IPS DF 4.7 (cell line): ENCODE data around the gene MRTFA.
"Not testable (repeated sequence)": the region's sequence is repeated elsewhere in the genome, so short reads cannot be mapped to it uniquely, and the experiment has no call there.

Experiments used
- DNase-seq: peaks from one replicate; pipeline ENCODE4 v3.0.0-alpha.2; 2013; ENCODE audit warnings: low spot score; ENCODE audit errors: extremely low read depth

MRTFA gene

GRCh38 chr22:40597526-40598430 is 38.7 kb downstream of the MRTFA start:
- no peak for DNase-seq

- DNase-seq = no peak
These were observed 40.9 kb downstream of the MRTFA start for GRCh38 chr22:40595497-40596234.

DNA sequence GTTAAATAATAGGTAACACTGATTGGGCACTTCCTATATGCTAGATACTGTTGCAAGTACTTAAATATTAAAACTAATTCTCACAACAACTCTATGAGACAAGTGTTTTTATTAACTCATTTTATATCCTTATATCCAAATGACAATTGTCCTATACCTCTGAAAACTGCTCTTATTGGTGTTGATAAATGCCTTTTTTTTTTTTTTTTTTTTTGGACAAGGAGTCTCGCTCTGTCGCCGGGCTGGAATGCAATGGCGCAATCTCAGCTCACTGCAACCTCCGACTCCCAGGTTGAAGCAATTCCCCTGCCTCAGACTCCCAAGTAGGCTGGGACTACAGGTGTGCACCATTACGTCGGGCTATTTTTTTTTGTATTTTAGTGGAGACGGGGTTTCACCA is 41.6 kb downstream of the MRTFA start:
- DNase-seq = no peak

GRCh38 chr22:40594346-40594745 is 42.2 kb downstream of the MRTFA start:
- no peak for DNase-seq

DNA sequence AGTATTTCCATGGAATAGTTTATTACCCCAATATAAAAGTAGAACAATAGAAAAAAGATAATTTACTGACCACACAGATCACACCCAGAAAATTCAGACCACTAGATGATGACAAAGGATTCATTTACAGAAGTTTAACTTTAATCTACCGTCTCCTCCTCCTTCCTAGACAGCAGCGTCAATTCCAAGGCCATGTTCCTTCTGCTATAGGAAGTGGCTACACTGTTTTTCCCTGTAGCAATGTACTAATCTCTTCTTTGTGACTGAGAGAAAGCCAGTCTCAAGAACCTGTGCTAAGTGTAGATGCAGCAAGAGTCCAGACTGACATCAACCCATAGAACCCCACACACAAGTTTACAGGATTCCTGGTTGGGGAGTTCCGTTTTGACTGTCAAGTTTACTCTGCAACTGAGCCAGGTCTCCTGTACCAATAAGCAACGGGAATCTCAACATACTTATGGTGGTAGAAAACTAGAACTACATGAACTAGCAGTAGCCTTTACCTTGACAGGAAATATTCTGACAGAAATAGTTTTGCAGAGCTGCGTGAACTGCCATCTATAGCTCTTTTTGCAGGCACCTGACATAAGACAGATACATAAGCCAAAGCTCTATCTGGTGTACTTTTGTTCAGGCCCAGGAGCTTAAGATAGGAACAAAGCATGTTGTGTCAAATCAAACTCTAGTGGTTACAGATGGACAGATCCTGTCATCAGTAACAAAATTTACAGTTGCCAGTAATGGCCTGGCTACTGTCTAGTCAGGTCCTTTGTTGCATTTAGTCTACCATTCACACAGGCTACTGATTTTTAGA is 42.9 kb downstream of the MRTFA start:
- DNase-seq = no peak

- DNase-seq = no peak
These were observed 44.0 kb downstream of the MRTFA start for GRCh38 chr22:40592352-40593113.

GRCh38 chr22:40588726-40589125 is 47.8 kb downstream of the MRTFA start:
- DNase-seq = no peak

DNA sequence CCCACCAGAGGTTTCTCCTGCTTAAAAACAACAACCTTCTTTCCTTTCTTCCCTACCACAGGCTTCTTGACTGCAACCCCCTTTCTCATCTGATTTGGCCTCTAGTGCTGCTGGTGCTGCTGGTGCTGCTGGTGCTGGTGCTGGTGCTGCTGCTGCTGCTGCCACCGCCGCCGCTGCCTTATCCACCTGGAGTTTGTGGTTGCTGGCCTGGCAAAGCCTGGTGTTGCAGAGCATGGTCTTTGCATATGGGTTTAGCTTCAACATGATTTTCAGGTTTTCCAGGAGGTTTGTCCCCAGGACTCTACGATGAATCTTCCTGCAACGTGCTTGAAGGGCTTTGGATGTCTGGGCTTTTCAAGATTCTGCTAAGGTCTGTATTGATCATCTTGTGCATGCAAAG is 49.7 kb downstream of the MRTFA start:
- DNase-seq = no peak

GRCh38 chr22:40585310-40585751 is 51.2 kb downstream of the MRTFA start:
- DNase-seq = no peak

DNA sequence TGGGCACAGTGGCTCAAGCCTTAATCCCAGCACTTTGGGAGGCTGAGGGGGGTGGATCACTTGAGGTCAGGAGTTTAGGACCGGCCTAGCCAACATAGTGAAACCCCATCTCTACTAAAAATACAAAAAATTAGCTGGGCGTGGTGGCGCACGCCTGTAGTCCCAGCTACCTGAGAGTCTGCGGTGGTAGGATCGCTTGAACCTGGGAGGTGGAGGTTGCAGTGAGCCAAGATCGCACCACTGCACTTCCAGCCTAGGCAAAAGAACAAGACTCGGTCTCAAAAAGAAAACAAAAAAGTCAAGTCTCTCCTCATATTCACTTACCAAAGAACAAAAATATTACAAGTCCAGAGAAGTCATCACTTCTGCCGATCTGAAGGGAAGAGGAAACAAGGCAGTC is 51.8 kb downstream of the MRTFA start:
- not testable (repeated sequence) for DNase-seq

DNA sequence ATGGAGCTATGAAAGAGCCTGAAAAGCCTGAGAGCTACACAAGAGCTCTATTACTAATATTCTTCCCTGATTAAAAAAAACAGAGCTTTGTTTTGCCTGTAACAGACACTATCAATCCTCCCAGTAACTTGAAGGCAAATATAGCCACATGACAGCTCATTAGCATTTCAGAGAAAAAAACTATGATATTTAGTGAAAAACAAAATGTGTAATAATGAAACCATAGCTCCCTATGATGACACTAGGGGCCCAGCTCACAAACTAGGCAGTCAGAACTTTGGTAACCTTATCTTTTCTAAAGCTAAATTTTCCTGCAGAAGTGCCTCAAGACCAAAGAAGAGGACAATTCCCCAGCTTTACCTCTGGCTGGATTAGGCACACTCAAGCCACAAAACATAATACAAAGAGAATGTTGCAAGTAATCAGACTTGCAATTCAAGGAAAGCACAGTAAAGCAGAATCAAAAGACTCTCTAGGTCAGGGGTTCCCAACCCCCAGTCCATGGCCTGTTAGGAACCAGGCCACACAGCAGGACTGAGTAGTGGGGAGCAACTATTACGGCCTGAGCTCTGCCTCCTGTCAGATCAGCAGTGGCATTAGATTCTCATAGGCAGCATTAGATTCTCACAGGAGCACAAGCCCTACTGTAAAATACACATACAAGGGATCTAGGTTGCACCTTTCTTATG is 53.3 kb downstream of the MRTFA start:
- no peak for DNase-seq

DNA sequence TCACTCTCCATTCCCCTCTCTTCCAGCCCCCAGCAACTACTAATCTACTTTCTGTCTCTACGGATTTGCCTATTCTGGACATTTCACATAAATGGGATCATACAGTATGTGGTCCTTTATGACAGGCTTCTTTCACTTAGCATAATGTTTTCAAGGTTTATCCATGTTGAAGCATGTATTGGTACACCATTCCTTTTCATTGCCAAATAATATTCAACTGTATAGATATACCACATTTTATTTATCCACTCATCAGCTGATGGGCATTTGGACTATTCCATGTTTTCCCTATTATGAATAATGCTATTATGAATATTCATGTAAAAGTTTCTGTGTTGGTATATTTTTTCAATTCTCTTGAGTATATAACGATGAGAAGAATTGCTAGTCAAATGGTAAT is 54.5 kb downstream of the MRTFA start:
- DNase-seq = no peak

GRCh38 chr22:40580631-40581030 is 55.9 kb downstream of the MRTFA start:
- DNase-seq = no peak

- no peak for DNase-seq
These were observed 58.3 kb downstream of the MRTFA start for GRCh38 chr22:40578171-40578570.

- no peak for DNase-seq
These were observed 63.5 kb downstream of the MRTFA start for GRCh38 chr22:40572976-40573375.

GRCh38 chr22:40571887-40572286 is 64.6 kb downstream of the MRTFA start:
- DNase-seq = no peak

DNA sequence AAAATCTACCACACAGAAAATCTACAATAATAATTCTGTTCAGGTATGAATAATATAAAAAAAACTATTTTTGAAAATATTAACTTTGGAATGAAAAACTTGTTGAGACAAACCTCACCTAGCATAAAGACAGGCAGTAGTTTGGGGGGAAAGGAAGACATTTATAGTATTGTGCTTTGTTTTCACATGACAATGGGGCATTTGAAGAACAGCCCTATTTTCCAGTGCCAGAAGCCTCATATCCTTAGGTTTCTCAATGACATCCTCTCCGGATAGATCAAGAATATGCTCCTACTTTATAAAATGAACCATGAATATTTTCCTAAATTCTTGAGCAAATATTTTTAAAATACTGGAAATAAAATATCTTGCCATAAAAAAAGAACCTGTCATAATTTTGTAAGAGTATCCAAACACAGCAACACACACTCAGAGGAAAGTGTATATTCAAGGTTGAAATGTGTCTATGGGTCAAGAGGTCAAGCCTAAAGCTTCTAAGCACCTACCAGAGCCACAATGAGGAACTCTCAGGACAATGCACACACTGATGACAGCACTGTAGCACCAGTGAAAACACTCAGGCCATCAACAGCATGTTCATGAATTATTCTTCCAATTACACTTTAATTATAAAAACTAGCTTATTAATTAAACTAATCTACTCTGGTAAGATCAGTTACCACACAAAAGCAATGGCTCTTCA is 68.7 kb downstream of the MRTFA start:
- DNase-seq = no peak

DNA sequence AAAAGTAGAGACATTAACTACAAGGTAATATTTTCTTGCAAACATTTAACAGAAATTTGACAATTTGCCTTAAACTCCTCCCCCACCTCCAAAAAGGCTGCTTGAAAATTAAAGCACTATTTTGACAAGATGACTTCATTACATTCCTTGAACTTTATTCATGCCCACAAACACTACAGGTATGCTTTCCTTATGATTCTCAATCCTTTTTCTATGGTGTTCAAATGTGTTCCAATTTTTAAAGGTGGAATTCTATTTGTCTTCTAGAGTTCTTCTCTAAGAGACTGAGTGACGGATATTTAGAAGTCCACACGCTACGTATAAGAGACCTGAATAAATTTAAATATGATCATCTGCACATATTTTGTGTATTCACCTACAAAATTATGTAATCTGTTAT is 69.4 kb downstream of the MRTFA start:
- no peak for DNase-seq

GRCh38 chr22:40560994-40561515 is 75.5 kb downstream of the MRTFA start:
- DNase-seq = no peak

DNA sequence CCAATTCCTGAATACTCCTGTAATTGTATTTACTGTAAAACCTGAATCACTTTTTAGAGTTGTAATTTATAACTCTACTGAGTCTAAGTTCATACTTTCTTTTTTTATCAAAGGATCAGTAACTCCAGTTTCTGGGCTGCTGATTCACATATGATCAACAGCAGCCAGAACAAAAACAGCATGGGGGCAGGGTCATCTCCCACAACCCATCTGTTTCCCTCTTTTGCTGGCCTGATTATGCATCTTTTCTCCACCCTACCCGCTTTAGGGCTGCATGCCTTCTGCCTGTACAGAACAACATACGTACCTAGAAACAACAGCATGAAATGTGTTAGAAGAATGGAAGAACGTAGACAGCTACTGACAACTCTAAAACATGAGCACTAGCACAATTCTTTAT is 76.0 kb downstream of the MRTFA start:
- no peak for DNase-seq
